CD4-positive, alpha-beta T cell treated with Interleukin-4 for 1 hour (primary cell): Measurements from ENCODE around the gene RAB7A.

Experiments
- DNase-seq, 2 donors: peaks; one replicate each; pipeline ENCODE4 v3.0.0-alpha.2; 2020 to 2022

RAB7A gene

GRCh38 chr3:128726023-128727016 lies at the start of gene RAB7A:
Gene RAB7A, plus strand, starts transcription at chr3:128726183. Its CDS starts 69,185 bp downstream, at chr3:128795368.
- peak; percentile 96 to 97 for DNase-seq

- no peak for DNase-seq
Measured at GRCh38 chr3:128679338-128679737, 46.6 kb upstream of the RAB7A start.

- DNase-seq, result peak; percentile 97
Measured at GRCh38 chr3:128680603-128681368, 45.2 kb upstream of the RAB7A start.

GRCh38 chr3:128681369-128681829 lies 44.6 kb upstream of the RAB7A start:
- DNase-seq, result no peak

- DNase-seq, result no peak
Measured at GRCh38 chr3:128683957-128684356, 42.0 kb upstream of the RAB7A start.

GRCh38 chr3:128684986-128685726 lies 40.8 kb upstream of the RAB7A start:
- DNase-seq, result no peak

- DNase-seq, result no peak
Measured at GRCh38 chr3:128686465-128686864, 39.5 kb upstream of the RAB7A start.

- DNase-seq, result no peak
Measured at GRCh38 chr3:128689060-128689459, 36.9 kb upstream of the RAB7A start.

GRCh38 chr3:128693696-128694095 lies 32.3 kb upstream of the RAB7A start:
- no peak for DNase-seq

- DNase-seq, result no peak
Measured at GRCh38 chr3:128697341-128697740, 28.6 kb upstream of the RAB7A start.

- DNase-seq, result no peak
Measured at GRCh38 chr3:128698211-128699047, 27.6 kb upstream of the RAB7A start.

GRCh38 chr3:128701342-128702212 lies 24.4 kb upstream of the RAB7A start:
- no peak for DNase-seq

- DNase-seq, result no peak
Measured at GRCh38 chr3:128702391-128702790, 23.6 kb upstream of the RAB7A start.

GRCh38 chr3:128703561-128703960 lies 22.4 kb upstream of the RAB7A start:
- DNase-seq, result no peak

- DNase-seq, result no peak
Measured at GRCh38 chr3:128706086-128706615, 19.8 kb upstream of the RAB7A start.

GRCh38 chr3:128707928-128708494 lies 18.0 kb upstream of the RAB7A start:
- no peak for DNase-seq

- no peak for DNase-seq
Measured at GRCh38 chr3:128709038-128709437, 16.9 kb upstream of the RAB7A start.

GRCh38 chr3:128709506-128710210 lies 16.3 kb upstream of the RAB7A start:
- DNase-seq, result no peak

GRCh38 chr3:128710816-128711433 lies 15.1 kb upstream of the RAB7A start:
- DNase-seq, result no peak
